PC-3 (cell line): ENCODE results near the gene CHST8. TPM values are rescaled to one million over a fixed set of nuclear protein-coding genes. Genes with fewer than 3 reads are reported as not detected.

Source experiments
- ATAC-seq: fragments of 200-7000 bp; cut with Tn5 transposase; 2 replicates; pipeline ENCODE4 v1.9.1; 2020; ENCODE audit warnings: mild to moderate bottlenecking, moderate library complexity
- BruUV-seq: library from RNA; stranded (reverse); fragments of 400-500 nt; replicated peaks from 2 replicates; lab custom pipeline; 2021; lab: Mats Ljungman, UMichigan
- CTCF ChIA-PET: fragments of 300-600 bp; sonication (Branson Sonifier 250); formaldehyde crosslinking; loops from one replicate; lab custom pipeline; 2022; ENCODE audit warnings: antibody characterized with exemption; lab: Charles Lee
- POLR2A ChIA-PET: fragments of 300-600 bp; sonication (Branson Sonifier 250); formaldehyde crosslinking; loops from one replicate; lab custom pipeline; 2022; ENCODE audit warnings: antibody characterized with exemption; ENCODE audit not compliant: unreplicated experiment; lab: Charles Lee
- DNase-seq: peaks from one replicate; pipeline ENCODE4 v3.0.0-alpha.2; 2015
- H2AFZ ChIP-seq: fragments of 300-600 bp; sonication (generic); 2 replicates; pipeline ENCODE4 v1.6.0; 2016; ENCODE audit warnings: antibody characterized with exemption, low read length
- H3F3A ChIP-seq: fragments of 300-600 bp; sonication (generic); one replicate; pipeline ENCODE4 v1.6.0; 2017; ENCODE audit warnings: antibody characterized with exemption, low read length, control low read depth, mild to moderate bottlenecking; ENCODE audit not compliant: unreplicated experiment
- H3K27ac ChIP-seq: fragments of 300-600 bp; sonication (generic); 2 replicates; pipeline ENCODE4 v1.5.1; 2016; ENCODE audit warnings: mild to moderate bottlenecking, low read length
- H3K27me3 ChIP-seq: fragments of 300-600 bp; sonication (generic); 2 replicates; pipeline ENCODE4 v1.6.1; 2016; ENCODE audit warnings: low read length, mixed read lengths
- H3K36me3 ChIP-seq: fragments of 300-600 bp; sonication (generic); 2 replicates; pipeline ENCODE4 v1.6.1; 2016; ENCODE audit warnings: low read depth, mixed run types, low read length, mixed read lengths
- H3K4me1 ChIP-seq: fragments of 300-600 bp; sonication (generic); 2 replicates; pipeline ENCODE4 v1.5.1; 2016; ENCODE audit warnings: low read length; ENCODE audit not compliant: insufficient read depth
- H3K4me2 ChIP-seq: fragments of 300-600 bp; sonication (generic); 2 replicates; pipeline ENCODE4 v1.6.0; 2016; ENCODE audit warnings: low read length
- H3K4me3 ChIP-seq: fragments of 300-600 bp; sonication (generic); 2 replicates; pipeline ENCODE4 v1.5.1; 2016; ENCODE audit warnings: mild to moderate bottlenecking, low read length, mixed read lengths
- H3K79me2 ChIP-seq: fragments of 300-600 bp; sonication (generic); 2 replicates; pipeline ENCODE4 v1.6.1; 2017; ENCODE audit warnings: low read length, mixed read lengths
- H3K9ac ChIP-seq: fragments of 300-600 bp; sonication (generic); 2 replicates; pipeline ENCODE4 v1.6.0; 2016; ENCODE audit warnings: mild to moderate bottlenecking, low read length
- H3K9me2 ChIP-seq: fragments of 300-600 bp; sonication (generic); replicated peaks from 2 replicates; pipeline ENCODE4 v1.6.1; 2016; ENCODE audit warnings: mixed run types, low read length, mixed read lengths
- H3K9me3 ChIP-seq: fragments of 300-600 bp; sonication (generic); 2 replicates; pipeline ENCODE4 v1.6.1; 2016; ENCODE audit warnings: low read length, mixed read lengths
- H4K20me1 ChIP-seq: fragments of 300-600 bp; sonication (generic); 2 replicates; pipeline ENCODE4 v1.6.1; 2016; ENCODE audit warnings: low read length, mixed read lengths
- EZH2 ChIP-seq: fragments of 300-600 bp; sonication (generic); IDR thresholded peaks from one replicate; pipeline ENCODE4 v1.6.1; 2017; ENCODE audit warnings: antibody characterized with exemption, mild to moderate bottlenecking, low read length; ENCODE audit not compliant: unreplicated experiment
- EZH2phosphoT487 ChIP-seq: fragments of 300-600 bp; sonication (generic); IDR thresholded peaks from 2 replicates; pipeline ENCODE4 v1.6.1; 2018; ENCODE audit warnings: mild to moderate bottlenecking, antibody characterized with exemption, low read length, borderline replicate concordance
- intact Hi-C: fragments of 100-400 bp; cut with micrococcal nuclease; formaldehyde crosslinking; loops from 2 replicates; pipeline ENCODE4 v1.9.0; 2023
- total RNA-seq: library from RNA; depleted of rRNA; stranded (reverse); fragments of >200 nt; gene quantifications from 2 replicates; pipeline ENCODE4 v1.2.3, GENCODE V29; 2014
- TF ChIP-seq, protein P1 (sequence below): fragments of 300-600 bp; sonication (generic); conservative IDR thresholded peaks from 2 replicates; pipeline ENCODE4 v1.5.1; 2017; ENCODE audit warnings: antibody characterized with exemption, low read depth, mild to moderate bottlenecking, low read length

Gene CHST8
- total RNA-seq, 1 experiment from 2014 or later: 0.36 TPM

DNA sequence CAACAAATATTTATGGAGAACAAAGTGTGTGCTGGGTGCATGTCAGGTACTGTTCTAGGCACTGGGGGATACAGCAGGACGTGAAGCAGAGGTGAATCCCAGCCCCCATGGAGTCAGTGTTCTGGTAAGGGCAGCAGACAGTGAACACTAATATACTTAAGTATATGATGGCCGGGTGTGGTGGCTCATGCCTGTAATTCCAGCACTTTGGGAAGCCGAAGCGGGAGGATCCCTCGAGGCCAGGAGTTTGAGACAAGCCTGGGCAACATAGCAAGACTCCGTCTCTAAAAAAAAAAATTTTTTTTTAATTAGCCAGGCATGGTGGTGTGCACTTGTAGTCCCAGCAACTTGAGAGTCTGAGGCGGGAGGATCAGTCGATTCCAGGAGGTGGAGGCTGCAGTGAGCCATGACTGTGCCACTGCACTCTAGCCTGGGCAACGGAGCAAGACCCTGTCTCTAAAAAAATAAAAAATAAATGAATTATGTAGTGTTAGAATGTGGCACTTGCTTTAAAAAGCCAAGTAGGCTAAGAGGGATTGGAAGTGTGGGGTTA lies 22.6 kb downstream of the CHST8 start:
- no TSS peak for BruUV-seq
- intact Hi-C loops: no loop called here
- Histone ChIP-seq H3K4me1 (no peaks in the 10 kb centered on the region), H3K36me3 (no peaks in the 10 kb centered on the region), H3K27ac (no peak overlapping the region), H3K79me2 (no peaks in the 10 kb centered on the region), H3K9ac (no peak overlapping the region), H3K4me2 (no peak overlapping the region), H4K20me1 (no peaks in the 10 kb centered on the region), H3K27me3 (0 out of 2 replicates have a peak, but pooled peaks cover 2% of the 10 kb centered on the region), H3K9me3 (no peaks in the 10 kb centered on the region), H2AFZ (no peak overlapping the region), H3F3A (no peaks in the 10 kb centered on the region), H3K4me3 (no peak overlapping the region), H3K9me2 (no peaks in the 10 kb centered on the region)
- DNase-seq (no peak), ATAC-seq (no peak)
- ChIA-PET POLR2A (no interaction called here), CTCF (no interaction called here)
- TF ChIP-seq EZH2: no peak
- TF ChIP-seq EZH2phosphoT487: no peak
- TF ChIP-seq, protein P1, sequence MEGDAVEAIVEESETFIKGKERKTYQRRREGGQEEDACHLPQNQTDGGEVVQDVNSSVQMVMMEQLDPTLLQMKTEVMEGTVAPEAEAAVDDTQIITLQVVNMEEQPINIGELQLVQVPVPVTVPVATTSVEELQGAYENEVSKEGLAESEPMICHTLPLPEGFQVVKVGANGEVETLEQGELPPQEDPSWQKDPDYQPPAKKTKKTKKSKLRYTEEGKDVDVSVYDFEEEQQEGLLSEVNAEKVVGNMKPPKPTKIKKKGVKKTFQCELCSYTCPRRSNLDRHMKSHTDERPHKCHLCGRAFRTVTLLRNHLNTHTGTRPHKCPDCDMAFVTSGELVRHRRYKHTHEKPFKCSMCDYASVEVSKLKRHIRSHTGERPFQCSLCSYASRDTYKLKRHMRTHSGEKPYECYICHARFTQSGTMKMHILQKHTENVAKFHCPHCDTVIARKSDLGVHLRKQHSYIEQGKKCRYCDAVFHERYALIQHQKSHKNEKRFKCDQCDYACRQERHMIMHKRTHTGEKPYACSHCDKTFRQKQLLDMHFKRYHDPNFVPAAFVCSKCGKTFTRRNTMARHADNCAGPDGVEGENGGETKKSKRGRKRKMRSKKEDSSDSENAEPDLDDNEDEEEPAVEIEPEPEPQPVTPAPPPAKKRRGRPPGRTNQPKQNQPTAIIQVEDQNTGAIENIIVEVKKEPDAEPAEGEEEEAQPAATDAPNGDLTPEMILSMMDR: no peak

DNA sequence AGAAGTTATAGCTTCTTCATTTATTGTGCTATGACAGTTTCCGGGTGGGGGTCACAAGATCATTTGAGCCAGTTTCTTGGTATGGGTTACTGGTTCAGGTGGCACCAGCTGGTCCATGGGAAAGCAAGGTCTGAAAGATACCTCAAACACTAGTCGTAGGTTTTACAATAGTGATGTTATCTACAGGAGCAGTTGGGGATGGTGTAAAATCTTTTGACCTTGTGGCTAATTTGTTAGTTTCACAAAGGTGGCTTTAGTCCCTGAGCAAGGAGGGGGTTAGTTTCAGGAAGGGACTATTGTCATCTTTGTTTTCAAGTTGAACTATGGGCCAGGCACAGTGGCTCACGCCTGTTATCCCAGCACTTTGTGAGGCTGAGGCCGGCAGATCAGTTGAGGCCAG lies 24.6 kb downstream of the CHST8 start:
- Histone ChIP-seq H3K79me2 (no peaks in the 10 kb centered on the region), H3K9ac (no peak overlapping the region), H4K20me1 (no peaks in the 10 kb centered on the region), H2AFZ (no peak overlapping the region), H3K9me3 (no peaks in the 10 kb centered on the region), H3K4me2 (no peak overlapping the region), H3K27me3 (no peaks in the 10 kb centered on the region), H3K4me3 (no peak overlapping the region), H3K9me2 (no peaks in the 10 kb centered on the region), H3K27ac (no peak overlapping the region), H3K36me3 (no peaks in the 10 kb centered on the region), H3F3A (no peaks in the 10 kb centered on the region), H3K4me1 (no peaks in the 10 kb centered on the region)
- intact Hi-C loops: no loop called here
- DNase-seq (no peak), ATAC-seq (no peak)
- TF ChIP-seq EZH2 (no peak), EZH2phosphoT487 (no peak)
- TF ChIP-seq, protein P1: no peak
- CTCF ChIA-PET: no interaction called here
- POLR2A ChIA-PET: no interaction called here
- BruUV-seq: no TSS peak

DNA sequence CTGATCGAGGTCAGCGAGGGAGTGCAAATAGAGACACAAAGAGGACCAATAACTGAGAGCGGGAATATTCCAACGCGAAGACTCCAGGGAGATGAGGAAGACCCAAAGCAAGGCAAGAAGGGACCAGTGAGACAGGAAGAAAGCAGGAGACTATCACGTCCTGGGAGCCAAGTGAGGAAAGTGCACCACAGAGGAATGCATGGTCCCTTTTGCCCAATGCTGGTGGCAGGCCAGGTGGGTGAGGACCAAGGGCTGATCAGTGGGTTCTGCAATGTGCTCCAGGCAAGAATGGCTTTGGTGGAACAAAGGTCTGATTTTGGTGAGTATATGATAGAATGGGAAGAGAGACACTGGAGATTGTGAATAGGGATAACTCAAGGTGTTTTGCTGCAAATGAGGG lies 25.4 kb downstream of the CHST8 start:
- CTCF ChIA-PET: no interaction called here
- no peaks in the 10 kb centered on the region for H3F3A ChIP-seq

More for the DNA sequence above, 25.4 kb downstream of the CHST8 start:
- no peaks in the 10 kb centered on the region for H3K9me3 ChIP-seq
- no TSS peak for BruUV-seq
- no peak overlapping the region for H2AFZ ChIP-seq
- no peak for TF ChIP-seq EZH2phosphoT487
- TF ChIP-seq EZH2: no peak
- TF ChIP-seq, protein P1: no peak
- no peak for ATAC-seq
- no peaks in the 10 kb centered on the region for H3K36me3 ChIP-seq
- H3K4me1 ChIP-seq: no peaks in the 10 kb centered on the region
- no peaks in the 10 kb centered on the region for H3K27me3 ChIP-seq
- H3K27ac ChIP-seq: no peak overlapping the region
- no peaks in the 10 kb centered on the region for H4K20me1 ChIP-seq
- no peak for DNase-seq
- H3K9me2 ChIP-seq: no peaks in the 10 kb centered on the region
- H3K4me2 ChIP-seq: no peak overlapping the region
- H3K9ac ChIP-seq: no peak overlapping the region
- intact Hi-C loops: no loop called here
- no peak overlapping the region for H3K4me3 ChIP-seq
- POLR2A ChIA-PET: no interaction called here
- no peaks in the 10 kb centered on the region for H3K79me2 ChIP-seq
